NK-92 (cell line): Measurements from ENCODE around the gene TNFRSF18.

ENCODE experiments used
- DNase-seq: peaks from one replicate; lab custom pipeline; 2025; ENCODE audit not compliant: unreplicated experiment; lab: John Stamatoyannopoulos, UW

The TNFRSF18 gene

DNA sequence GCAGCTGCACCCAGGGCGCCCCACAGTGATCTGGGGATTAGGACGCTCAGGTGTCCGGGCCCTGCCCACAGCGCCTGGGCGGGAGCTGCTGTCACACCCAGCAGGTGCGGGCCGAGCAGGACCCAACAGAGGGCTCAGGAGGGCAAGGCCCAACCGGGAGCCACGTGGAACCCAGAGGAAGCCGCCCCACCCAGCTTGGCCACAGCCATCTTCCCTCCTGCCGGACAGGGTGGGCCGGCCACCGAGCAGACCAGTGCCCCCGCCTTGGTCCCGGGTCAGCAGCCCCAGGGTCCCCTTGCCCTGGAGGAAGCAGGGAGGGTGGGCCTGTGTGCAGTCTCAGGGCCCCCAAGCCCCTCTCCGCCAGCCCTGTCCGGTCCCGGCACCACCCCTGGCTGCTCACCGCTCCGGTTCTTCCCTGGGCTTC is 39.0 kb downstream of the TNFRSF18 start:
- DNase-seq = no peak

DNA sequence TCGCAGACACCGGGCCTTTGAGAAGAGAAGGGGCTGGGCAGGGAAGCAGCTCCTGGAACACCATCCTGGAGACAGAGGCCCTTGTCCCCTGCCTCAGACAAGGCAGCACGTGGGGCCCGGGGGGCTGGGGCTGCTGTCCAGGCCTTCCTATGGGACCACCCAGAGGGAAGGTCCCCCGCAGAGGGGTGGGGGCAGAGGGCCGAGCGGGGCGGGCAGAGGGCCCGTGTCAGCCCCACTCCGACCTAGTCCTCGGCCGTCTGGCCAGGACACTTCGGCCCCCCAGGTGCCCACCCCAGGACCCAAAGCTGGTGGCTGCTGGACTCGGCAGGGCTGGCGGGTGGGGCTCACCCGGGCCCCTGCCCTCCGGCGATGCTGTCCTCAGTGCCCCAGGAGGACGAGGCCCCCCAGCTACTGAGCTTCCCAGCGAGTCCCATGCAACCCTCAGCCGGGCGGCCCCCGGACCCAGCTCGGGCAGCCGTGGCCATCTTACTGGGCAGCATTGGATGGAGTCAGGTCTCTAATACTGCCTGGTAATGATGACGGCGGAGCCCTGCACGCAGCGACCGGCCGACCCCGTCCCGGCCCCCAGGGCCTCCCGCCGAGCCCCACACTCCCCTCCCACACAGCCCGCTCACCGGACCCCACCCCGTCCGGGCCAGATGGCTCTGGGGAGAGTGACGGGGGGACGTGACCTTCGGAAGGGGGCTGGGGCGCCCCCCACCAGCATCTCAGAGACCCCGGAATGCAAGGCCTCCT is 39.6 kb downstream of the TNFRSF18 start:
- no peak for DNase-seq

DNA sequence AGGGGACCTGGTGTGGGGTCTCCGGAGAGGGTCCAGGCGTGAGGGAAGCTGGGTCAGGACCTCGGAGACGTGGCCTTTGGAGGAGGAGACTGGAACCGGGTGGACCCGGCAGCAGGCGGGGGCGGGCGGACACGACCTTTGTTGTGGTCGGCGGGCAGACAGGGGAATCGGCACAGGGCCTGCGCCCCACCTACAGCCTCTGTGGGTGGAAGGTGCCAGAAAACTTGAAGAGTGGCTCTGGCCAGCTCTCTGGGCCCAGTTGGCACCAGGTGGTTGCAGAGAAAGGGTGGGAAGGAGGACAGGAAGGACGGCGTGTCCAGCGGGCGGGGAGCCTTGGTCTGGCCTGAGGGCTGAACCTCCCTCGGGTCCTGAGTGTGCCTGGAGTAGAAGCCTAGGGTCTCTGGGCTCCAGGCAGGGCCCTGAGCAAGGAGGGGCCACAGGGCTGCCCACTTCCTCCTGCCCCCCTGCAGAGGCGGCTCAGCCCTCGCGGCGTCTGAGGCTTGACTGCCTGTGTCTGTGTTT is 40.4 kb downstream of the TNFRSF18 start:
- no peak for DNase-seq

DNA sequence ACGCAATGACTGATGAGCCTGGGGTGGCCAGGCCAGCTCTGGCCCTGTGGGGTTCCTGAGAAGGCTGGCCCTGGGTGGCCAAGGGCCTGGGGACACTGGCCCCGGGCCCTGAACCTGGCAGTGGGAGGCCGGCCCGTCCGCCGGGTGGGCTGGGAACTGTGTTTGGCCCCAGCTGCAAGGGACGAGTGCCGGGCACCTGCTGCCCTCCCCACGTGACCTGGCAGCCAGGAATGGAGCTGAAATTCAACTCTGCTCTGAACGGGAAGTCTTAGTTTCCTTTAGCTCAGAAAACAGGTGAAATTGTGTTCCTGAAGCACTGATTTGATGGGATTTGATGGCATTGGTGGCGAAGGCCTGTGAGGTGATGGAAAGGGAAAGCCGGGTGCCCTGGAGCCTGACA is 40.9 kb downstream of the TNFRSF18 start:
- DNase-seq = no peak

DNA sequence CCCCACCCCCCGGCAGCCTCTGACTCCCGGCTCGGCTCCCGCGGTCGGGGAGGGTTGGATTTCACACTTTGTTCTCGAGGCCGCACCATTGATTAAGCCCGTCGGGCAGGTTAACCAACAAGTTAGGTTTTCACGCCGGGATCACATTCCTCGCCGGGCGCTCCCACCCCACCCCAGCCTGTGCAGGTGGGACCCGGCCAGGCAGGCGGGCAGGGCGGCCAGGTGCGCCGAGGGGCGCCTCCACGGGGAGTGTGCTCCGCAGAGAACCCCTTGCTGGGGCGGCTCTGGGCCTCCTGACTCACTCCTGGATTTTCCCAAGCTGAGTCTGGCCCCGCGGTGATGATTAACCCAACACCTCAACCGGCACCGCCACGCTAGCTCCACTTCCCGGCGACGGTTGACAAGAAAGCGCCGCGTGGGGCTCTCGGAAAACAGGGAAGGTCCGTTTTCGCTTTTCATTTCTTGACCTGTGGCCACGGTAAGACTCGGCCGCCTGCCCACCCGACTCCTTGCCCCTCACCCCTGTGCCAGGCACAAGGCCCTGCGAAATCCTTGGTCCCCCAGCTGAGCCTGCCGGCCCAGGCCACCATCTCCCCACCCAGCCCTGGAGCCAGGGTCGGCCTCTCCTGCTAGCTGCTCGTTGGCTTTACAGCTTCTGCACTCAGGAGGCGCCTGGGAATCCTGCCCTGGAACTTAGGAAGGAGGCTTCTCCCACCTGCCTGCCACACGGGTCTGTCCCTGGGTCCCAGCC is 41.5 kb downstream of the TNFRSF18 start:
- DNase-seq = no peak

DNA sequence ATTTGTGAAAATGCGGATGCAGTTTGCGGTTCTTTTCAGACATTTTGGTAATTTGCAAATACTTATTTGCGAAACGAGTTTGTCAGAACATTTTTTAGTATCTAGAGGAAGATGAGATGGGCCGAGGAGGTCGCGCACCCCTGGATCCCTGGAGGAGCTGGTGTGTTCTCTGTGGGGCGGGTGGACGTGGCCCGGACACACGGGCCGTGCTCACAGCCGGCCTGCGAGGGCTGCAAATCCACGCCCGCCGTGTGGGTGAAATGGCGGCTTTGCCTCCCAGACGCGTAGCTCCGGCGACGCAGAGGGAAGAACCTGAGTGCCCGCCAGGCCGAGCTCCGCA is 42.1 kb downstream of the TNFRSF18 start:
- no peak for DNase-seq

DNA sequence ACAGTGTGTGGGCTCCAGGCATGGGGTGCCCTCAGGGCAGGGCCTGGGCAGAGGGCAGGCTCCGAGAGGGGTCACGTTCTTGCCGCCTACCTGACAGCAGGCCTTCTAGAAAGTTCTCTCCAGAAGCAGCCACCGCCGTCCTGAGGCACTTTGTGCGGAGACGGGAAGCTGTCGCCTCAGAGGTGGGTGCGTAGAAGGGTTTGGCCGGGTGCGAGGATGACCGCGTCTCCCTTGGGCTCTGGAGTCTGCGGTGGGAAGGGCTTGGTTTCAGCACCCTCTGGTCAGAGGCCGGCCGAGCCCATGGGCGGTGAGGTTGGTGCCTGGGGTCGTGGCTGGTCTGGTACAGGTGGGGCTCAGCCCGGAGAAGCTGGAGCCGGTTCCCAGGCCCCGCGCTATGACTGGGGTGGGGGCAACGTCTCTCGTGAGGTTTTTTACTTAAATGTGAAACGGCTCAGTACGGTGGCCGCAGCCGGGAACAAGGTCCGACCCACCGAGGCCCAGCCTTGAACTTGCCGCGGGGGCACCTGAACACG is 42.8 kb downstream of the TNFRSF18 start:
- DNase-seq = no peak

DNA sequence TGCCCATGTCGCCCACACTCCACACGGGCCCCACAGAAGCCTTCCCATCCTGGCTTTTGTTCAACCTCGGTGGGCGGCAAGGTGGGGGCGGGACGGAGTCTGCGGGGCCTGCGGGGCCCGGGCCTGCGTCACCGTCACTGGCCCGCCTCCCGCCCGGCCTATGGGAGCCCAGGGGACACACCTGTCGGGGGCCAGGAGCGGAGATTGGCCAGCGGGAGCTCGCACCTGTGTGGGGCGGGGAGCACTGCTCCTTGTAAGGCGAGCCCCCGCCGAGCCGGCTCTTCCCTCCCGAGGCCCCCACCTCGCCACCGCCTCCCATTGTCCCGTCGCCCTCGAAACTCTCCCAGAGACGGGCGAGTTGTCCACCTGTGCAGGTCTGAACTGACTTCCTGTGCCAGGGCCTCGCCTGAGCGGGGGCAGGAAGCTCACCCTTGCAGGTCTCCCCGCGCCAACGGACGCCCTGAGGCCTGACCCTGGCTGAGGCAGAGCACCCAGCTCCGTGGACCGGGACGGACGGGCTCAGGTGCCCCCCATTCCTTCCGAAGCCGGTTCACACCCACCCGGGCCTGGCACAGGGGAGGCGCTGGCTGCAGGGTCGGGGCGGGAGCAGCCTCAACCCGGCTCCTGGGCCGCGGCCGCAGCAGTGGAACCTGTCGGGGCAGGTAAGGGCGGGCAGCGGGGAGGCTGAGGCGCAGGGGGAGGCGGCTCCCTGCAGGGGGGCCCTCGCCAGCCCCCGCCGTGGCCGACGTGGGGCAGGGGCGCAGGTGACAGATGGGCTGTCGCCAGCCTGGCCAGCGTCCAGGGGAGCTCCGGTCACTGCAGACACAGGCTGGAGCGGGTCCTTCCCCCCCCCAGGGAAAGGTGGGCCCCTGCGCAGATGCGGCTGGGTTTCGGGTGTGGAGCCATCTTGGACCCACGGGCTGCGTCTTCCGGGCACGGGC is 43.5 kb downstream of the TNFRSF18 start:
- no peak for DNase-seq

DNA sequence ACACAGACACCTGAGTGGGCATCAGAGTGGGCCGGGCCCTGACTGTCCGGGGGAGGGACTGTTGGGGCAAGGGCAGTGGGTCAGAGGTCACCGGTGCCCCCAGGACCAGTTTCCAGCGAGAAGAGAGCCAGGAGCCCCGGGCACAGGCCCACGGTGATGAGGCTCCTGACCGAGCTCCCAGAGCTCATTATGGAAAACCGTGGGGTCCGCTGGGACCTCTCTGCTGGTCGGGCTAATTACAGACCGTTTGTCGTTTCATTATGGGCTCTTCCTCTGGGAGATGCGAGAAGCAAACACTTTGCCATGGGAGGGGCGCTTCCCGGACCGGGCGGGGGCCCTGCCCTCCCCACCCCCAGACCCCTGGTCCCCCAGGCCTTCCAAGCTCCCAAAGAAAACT is 44.7 kb downstream of the TNFRSF18 start:
- no peak for DNase-seq

DNA sequence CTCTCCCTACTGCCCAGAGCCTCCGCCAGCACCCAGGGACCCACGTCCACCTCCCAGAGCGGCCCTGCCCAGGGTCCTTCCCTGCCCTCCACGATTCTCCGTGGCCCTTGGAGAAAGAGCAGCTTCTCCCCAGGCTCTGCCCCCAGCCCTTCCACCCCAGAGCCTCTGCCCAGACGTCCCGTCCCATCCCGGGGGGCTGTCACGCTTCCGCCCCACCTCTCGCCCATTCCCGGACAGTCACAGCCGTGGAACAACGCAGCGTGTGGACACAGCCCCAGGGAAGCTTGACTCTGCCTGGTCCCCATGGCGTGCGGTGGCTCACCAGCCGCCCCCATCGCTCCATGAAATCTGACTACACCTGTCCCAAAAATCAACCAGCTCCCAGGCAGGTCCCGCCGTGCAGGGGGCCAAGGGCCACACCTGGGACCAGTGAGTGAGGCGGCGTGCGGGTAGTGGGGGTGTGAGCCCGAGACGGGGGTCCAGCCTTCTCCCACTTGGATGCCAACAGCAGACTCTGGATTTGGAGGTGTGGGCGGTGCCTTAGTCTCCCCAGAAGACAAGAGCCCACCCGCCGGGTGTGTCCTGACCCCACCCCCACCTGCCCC is 45.2 kb downstream of the TNFRSF18 start:
- no peak for DNase-seq

DNA sequence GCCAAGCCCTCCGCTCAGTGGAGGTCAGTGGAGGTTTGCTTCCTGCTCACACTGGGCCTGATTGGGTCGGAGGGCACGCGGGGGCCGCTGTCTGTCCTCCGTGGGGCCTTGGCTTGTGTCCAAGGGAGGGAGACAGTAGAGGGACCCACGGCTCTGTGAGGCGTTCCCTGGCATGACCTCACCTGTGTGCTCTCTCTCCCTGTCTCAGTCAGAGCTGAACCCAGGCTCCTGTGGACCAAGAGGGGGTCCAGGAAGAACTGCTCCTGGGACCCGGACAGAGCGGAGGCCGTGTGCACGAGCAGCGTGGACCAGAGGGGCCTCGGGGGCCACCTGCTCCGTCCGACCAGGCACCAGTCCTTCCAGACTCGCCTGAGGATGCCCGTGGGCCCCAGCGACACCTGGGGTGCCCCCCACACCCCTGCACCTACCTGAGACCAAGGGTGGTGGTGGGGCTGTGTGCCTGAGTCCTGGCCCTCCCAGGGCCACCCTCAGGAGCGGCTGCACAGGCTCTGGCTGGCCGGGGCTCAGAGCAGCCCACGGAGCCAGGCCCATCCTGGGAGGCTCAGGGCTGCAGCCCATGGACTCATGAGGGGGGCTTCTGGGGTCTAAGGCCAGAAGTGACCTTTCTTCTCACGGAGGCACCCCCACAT is 46.0 kb downstream of the TNFRSF18 start:
- DNase-seq = no peak

DNA sequence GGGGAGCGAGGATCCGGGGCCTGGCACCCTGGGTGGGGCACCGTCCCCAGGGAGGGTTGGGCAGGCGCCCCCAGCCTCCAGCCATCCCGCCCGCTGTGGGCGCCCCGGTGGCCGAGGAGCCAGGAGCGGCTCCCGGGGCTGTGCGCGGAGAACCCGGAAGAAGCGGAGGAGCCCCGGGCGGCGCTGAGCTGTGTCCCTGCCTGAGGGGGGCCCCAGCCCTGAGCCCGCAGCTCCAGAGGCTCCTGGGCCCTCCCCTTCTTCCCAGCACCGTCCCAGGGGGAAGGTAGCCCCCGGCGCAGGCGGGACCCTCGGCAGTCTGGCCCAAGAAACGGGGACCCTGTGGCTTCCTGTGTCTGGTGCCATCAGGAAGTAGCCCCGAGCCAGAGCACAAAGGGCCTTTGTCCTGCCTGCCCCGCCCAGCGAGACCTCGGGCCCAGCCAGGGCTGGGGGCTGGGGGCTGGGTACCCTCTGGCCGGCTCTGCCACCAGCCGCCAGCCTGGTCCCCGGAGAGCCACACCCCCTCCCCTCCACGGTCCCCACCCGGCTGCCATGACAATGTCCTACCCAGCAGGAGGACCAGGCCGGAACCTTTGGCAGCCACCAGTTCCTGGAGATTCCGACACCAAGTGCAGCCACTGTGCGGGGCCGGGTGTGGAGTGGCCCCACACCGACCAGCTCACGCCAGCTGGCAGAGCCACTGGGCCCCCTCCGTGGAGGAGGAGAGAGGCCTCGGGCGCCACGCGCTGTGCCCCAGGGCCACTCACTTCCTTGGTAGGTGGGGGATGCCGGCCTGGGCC is 48.3 kb downstream of the TNFRSF18 start:
- no peak for DNase-seq

DNA sequence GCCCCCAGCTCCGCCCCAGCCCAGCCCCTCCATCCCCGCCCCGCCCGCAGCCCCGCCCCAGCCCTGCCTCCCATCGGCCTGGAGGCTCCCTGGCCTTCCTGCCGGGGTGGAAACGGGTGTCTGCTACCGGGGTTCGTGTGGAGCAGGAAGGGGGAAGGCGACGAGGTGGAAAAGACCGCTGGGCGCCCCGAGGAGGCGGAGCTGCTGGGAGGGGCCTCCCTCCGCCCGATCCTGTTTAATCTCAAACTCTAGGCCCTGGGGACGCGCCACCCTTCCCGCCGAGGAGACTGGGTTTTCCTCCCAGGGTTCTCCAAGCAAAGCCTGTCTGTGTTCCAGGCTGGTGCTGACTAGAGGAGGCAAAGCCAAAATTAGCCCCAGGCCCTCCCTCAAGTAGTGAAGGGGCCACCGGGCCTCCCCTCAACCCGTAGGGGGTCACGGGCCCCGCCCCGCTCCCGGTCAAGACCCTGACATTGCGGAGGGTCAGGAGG is 48.9 kb downstream of the TNFRSF18 start:
- no peak for DNase-seq

DNA sequence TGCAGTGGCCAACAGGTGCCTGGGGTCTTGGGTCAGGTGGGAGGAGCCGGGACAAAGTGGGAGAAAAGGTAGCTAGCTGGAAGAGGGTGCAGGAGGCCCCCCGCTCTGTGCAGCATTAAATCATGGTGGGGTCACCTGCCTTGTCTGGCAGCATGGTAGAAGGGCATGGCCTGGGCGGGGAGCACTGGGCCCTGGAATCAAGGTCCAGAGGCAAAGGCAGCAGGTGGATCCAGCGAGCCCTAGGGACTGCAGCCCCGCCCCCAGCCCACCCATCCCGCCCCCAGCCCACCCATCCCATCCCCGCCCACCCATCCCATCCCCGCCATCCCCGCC is 49.4 kb downstream of the TNFRSF18 start:
- DNase-seq = no peak

DNA sequence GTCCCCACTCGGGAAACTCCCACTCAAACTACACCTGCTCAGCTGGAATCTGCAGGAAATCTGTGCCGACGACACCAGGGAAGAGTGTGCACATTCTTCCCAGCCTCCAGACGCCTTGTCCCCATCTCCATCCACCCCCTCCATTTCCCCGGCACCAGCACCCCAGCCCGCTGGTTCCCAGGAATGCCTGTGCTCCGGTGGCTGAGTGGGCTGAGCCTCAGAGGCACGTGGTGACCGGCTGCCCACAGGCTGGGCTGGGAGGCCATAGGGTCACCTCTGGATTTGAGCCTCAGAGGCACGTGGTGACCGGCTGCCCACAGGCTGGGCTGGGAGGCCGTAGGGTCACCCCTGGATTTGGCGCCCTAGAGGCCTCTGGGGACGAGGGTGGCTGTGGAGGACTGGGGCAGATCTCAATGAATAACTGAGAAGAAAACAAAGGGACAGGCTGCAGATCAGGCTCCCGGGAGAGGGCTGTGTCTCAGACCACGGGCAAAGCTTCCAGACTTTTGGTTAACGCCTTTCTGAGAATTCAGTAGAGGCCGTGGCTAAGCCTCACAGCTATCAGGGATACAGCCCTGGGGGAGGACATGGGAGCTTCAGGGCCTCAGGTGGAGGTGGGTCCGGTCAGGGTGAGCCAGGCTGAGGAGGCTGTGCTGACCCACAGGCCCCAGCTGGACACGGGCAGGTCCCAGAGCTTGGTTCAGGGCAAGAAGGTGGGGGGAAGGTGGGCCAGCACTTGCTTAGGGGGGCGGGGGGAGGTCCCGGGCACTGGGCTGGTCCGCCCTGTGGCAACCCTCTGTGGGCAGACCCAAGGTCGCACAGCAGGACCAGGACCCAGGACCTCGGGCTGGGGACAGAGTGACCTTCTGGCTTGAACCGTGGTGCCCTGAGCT is 50.0 kb downstream of the TNFRSF18 start:
- no peak for DNase-seq

DNA sequence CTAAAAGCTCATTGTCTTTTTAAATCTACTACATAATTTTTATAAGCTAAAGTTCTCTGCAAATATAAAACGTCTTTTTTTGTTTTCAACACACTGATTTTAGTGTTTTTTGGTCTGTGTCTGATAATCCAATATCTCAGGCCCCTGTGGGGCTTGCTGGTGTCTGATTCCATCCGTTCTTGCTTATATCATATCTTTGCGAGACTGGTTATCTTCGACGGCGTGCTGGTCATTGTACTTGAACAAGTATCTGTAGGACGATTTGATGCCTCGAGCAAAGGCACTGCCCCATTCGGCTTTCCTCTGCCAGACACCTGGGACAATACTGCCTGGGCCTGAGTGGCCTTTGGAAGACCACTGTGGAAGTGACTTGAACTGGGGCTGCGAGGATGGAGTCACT is 51.1 kb downstream of the TNFRSF18 start:
- DNase-seq = no peak

DNA sequence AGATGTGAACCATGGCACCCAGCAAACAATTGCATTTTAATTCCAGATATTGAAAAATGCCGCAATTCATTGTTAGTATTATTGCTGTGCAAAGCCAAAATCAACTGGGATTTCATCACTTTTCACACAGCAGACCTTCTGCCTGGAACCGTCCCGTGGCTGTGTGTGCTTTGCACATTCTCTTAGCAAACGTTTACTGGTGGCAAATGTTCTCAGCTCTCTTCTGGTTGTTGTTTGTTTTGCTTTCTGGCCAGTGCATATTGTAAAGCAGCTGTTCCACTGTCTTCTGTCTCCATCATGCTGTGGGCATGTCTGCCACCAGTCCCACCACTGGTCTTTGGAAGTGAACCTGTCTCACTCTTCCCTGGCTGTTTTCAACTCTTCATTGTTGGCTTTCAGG is 52.5 kb downstream of the TNFRSF18 start:
- DNase-seq = no peak
